ENCODE results near the gene LIX1L.

- TF ChIP-seq EZH2 (IDR thresholded peaks at IDR 0.05; ENCODE audit: borderline replicate concordance, insufficient read depth, low read depth, low read length, poor library complexity, severe bottlenecking) (no peak), CTCF (IDR thresholded peaks at IDR 0.05) (no peak)
Measured at GRCh38 chr1:145997016-145997717, 39.4 kb upstream of the LIX1L start.
